GM21423 (cell line): ENCODE data around the gene SEMA3B.

Experiments
- ATAC-seq: cut with Tn5 transposase; IDR thresholded peaks from one replicate; pipeline ENCODE4 v1.9.1; 2021; ENCODE audit warnings: mild to moderate bottlenecking, moderate library complexity; ENCODE audit not compliant: unreplicated experiment

Gene SEMA3B

GRCh38 chr3:50327129-50327528, 58.2 kb downstream of the SEMA3B start:
- ATAC-seq: no peak
